ENCODE results near the gene SH2D3A. TPM values are rescaled to one million over a fixed set of nuclear protein-coding genes. Genes with fewer than 3 reads are reported as not detected.
"Not testable (repeated sequence)": the region's sequence is repeated elsewhere in the genome, so short reads cannot be mapped to it uniquely, and the experiment has no call there.

The SH2D3A gene
- total RNA-seq, 1 donor from 2014 or later: 0.55 TPM

DNA sequence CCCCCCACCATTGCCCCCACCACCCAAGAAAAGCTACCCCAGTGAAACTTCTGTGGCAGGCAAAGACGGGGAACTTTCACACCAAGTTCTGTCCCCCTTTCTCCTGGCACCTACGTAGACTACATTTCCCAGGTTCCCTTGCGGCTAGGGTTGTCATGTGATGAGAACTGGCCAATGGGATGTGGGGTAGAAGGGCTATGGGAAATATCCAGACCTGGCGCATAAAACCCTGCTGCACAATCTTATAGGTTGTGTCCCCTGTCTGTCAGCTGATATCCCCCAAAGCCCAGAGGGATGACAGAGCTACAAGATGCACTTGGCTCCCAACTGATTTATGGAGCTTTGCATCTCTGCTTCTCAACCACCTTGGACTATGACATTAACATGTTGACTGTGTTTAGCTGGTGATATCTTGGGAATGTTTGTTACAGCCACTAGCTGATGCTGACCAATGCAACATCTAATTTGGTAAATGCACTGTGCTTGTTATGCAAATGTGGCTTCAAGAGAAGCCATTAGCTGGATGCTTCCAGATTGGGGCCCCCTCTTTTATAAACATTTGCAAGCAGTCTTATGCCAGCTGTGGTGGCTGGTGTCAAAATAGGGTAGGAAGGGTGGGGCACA is 6.1 kb downstream of the SH2D3A start:
- DNase-seq (ENCODE audit: low spot score): no peak

DNA sequence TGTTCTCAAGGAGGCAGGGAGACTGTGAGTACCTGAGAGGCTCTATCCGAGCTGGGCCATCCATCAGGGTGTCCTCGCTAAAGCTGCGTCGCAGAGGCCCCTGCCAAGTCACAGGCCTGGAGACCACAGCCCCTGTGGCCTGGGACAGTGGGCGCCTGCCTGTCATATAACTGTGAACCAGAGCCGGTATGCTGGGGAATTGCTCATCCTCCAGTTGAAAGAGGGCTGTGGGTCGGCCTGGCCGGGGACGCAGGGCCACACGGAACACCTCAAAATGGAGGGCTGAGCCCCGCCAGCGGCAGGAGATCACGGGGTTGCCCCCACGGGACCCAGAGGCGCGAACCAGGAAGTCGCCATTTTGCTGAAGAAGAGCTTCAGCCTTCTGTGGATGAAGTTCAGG is 6.6 kb downstream of the SH2D3A start:
- DNase-seq (ENCODE audit: low spot score): no peak

DNA sequence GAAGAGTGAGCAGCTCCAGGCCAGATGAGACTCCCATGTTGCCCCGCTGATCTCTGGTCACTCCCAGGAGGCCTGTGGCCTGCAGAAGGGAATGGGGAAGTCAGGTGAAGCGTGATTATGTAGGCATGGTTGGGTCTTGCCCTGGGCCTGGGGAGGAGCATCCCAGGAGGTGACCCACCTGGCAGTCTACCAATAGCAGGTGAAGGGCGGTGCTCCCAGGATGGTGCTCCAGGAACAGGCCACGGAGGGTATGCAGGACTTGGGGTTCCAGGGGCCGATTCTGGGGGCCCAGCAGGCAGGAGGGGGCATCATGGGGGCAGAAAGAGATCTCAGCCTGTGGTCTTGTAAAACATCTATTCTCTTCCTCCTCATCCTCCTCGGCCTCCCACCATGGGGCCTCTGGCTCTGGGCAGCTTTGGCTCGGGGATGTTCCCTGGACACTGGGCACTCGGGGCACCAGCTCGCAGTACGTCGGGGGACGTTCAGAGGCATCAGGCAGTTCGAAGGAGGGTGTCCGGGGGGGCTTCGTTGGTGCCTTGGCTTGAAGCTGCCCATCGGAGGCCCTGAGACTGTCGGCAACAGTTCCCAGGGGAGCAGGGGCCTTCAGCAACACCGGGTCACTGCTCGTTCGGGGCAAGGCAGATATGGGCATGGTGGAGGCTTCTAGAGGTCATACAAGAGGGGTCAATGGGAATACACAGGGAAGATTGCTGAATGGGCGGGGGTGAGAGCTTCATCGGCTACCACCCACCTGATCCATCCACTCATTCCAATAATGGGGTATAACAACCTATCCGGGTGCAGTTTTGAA is 12.4 kb downstream of the SH2D3A start:
- DNase-seq (ENCODE audit: low spot score): no peak

DNA sequence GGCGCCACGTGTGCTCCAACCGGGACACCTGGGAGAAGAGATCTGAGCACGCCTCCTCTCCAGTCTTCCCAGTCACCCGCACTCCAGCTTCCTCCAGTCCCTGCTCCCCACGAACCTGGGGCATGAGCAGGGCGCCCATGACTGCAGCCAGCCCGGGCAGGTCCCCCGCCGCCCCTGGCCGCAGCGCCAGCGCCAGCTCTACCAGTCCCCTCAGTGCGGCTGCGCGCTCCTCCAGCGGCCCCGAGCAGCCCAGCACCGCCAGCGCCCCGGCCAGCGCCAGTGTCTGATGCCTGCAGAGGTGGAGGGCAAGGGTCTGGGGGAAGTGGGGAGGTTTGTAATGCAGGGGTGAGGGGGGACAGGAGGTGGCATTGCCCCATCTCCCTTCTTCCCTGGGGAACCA is 13.1 kb downstream of the SH2D3A start:
- no peak for DNase-seq (ENCODE audit: low spot score)

- no peak for DNase-seq (ENCODE audit: low spot score)
Observed at GRCh38 chr19:6753178-6754031, 13.8 kb downstream of the SH2D3A start.

- no peak for DNase-seq (ENCODE audit: low spot score)
Observed at GRCh38 chr19:6752256-6753177, 14.7 kb downstream of the SH2D3A start.

DNA sequence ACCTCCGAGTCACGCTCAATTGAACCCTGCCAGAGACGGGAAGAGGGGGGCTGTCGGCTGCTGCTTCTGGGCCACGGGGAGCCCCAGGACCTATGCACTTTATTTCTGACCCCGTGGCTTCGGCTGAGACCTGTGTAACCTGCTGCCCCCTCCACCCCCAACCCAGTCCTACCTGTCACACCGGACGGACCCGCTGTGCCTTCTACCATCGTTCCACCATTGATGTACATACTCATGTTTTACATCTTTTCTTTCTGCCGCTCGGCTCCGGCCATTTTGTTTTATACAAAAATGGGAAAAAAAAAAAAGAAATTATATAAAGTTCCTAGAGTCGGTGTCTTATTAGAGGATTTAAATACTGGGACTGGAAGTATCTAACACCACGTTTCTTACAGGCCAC is 16.0 kb downstream of the SH2D3A start:
- DNase-seq (ENCODE audit: low spot score): no peak

DNA sequence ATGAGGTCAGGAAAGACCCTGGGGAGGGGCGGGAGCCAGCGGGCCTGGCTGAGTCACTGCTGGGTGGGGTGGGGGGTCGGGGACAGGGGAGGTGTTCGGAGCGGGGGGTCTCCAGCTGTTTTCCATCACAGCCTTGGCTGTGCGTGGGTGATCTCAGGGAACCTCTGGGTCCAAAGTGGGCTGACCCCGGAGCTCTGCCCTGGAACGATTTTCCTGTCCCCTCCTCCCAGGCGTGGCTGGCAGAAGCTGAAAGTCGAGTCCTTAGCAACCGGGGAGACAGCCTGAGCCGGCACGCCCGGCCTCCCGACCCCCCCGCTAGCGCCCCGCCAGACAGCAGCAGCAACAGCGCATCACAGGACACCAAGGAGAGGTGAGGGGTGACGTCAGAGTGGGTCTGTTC is 17.2 kb downstream of the SH2D3A start:
- DNase-seq (ENCODE audit: low spot score): no peak

GRCh38 chr19:6748543-6748942 is 18.7 kb downstream of the SH2D3A start:
- DNase-seq (ENCODE audit: low spot score): not testable (repeated sequence)

- DNase-seq (ENCODE audit: low spot score): no peak
Observed at GRCh38 chr19:6745965-6746364, 21.3 kb downstream of the SH2D3A start.

DNA sequence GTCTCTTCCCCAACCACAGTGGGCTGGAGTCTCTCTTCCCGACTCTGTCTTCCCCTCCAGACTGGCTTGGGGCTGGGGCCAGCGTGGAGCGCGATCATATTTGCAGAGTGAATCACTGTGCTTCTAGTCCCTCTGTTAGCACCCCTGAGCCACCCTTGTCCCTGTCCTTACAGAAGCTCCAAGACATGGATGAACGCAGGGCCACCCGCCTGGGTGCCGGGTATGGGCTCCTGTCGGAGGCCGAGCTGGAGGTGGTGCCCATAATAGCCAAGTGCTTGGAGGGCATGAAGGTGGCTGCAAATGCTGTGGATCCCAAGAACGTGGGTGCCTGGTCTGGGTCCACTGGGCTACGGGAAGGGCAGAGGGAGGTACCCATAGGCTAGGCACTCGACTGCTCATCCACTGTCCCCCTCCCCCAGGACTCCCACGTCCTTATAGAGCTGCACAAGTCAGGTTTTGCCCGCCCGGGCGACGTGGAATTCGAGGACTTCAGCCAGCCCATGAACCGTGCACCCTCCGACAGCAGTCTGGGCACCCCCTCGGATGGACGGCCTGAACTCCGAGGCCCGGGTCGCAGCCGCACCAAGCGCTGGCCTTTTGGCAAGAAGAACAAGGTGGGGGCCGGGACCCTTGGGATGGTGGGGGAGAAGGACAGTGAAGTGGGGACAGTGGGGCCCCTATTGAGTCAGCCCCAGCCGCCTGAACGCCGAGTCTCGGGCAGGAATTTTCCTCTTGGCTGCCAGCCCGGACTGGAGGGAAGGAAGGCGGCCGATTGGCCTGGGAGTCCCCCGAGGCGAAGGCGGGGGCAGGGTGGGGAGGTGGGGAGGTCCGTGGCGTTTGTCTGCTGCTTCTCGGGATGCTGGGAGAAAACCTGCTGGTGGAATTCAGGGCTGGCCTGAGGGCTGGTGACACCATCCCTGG is 22.6 kb downstream of the SH2D3A start:
- no peak for DNase-seq (ENCODE audit: low spot score)

- no peak for DNase-seq (ENCODE audit: low spot score)
Observed at GRCh38 chr19:6743714-6744380, 23.4 kb downstream of the SH2D3A start.

DNA sequence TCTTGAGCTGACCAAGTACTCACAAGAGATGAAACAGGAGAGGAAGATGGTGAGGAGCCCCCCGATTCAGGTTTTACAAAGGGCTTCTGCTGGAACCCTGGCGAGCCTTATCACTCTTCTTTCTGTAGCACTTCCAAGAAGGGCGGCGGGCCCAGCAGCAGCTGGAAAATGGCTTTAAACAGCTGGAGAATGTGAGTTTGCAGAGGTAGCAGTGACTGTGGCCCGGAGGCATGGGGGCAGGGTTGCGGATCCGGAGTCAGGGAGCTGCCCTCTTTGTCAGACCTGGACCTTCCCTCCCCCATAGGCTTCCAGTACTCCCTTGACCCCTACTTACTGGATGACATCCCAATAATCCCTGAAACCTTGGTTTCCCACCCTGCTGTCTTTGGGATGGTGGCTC is 24.2 kb downstream of the SH2D3A start:
- no peak for DNase-seq (ENCODE audit: low spot score)

GRCh38 chr19:6740589-6741343 is 26.5 kb downstream of the SH2D3A start:
- DNase-seq (ENCODE audit: low spot score): no peak

DNA sequence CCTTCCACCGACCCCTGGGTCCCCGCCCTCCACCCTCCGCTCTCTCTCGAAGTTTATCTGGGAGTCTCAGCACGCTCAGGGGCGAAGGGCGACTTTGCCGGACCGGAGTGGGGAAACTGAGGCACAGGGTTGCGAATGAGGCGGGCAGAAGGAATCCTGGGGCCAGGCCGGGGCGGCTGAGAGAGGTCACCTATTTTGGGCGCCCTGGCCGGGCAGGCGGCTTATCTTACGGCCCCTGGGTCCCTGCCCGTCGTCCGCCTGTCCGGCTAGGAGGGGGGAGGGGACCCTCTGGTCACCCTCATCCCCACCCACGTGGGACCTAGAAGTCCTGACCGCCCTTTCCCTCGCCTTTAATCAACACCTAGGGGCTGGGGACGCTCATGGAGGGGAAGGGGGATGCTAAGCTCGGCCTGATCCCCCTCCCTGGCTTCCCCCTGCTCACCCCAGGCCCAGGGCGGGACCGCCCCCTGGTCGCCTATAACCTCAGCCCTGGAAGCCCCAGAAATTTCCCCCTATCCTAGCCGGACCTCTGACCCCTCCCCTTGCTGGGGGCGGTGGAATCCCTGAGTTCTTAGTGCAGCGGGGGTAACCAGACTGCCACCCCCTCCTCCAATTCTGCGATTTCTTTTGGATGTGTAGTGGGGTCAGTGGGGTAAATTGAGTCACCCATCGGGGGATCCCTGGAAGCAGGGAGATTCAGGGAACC is 27.2 kb downstream of the SH2D3A start:
- no peak for DNase-seq (ENCODE audit: low spot score)

DNA sequence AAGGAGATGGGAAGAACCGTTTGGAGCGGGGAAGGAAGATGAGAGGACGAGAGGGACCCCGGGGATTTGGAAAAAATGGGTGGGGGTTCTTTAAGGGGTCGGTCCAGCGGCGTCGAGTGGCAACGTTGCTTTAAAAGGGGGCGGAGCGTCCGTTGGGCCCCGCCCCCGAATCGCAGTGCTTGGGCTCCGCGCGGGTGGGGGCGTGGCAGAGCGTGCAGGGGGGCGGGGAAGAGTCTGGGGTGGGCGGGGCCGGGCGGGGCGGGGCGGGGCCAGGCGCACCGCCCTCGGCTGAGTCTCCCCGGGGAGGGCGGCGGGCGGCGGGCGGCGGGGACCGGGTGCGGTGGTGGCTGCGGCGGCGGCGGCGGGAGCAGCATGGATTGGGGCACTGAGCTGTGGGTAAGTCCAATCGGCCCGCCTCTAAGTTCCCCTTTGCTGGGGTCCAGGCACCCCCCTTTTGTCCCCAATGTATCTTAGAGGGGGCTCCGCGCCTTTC is 27.8 kb downstream of the SH2D3A start, which contains the start of gene TRIP10:
Gene TRIP10, plus strand, starts transcription at position 291 of the 493 bp plus-strand sequence. Its CDS starts 82 bp downstream, at position 373.
- no peak for DNase-seq (ENCODE audit: low spot score)

GRCh38 chr19:6738787-6739389 is 28.3 kb downstream of the SH2D3A start:
- no peak for DNase-seq (ENCODE audit: low spot score)

All from mesenteric fat pad (tissue), 1 donor.